Activated T-cell treated with anti-CD3 and anti-CD28 coated beads for 24 hours (primary cell): ENCODE measurements around the gene HCN2.
"Not testable (repeated sequence)": the region's sequence is repeated elsewhere in the genome, so short reads cannot be mapped to it uniquely, and the experiment has no call there.

Source experiments
- DNase-seq: peaks from one replicate; pipeline ENCODE4 v3.0.0-alpha.2; 2020; ENCODE audit warnings: low read depth

Gene HCN2

GRCh38 chr19:571566-571974 is 18.1 kb upstream of the HCN2 start:
- DNase-seq = no peak

- DNase-seq = peak; percentile 98
Observed at GRCh38 chr19:572140-572742, 17.4 kb upstream of the HCN2 start, which contains the start of gene BSG. TSS of gene BSG (plus strand) at chr19:572596. CDS start at chr19:572635, 39 bp downstream.

- DNase-seq = no peak
Observed at GRCh38 chr19:572743-573518, 16.8 kb upstream of the HCN2 start.

- no peak for DNase-seq
Observed at GRCh38 chr19:573519-573825, 16.2 kb upstream of the HCN2 start.

GRCh38 chr19:574658-575526 is 14.8 kb upstream of the HCN2 start:
- DNase-seq = no peak

- DNase-seq = no peak
Observed at GRCh38 chr19:575527-576506, 13.9 kb upstream of the HCN2 start.

GRCh38 chr19:576768-577438 is 12.8 kb upstream of the HCN2 start:
- no peak for DNase-seq

GRCh38 chr19:577439-578392 is 12.0 kb upstream of the HCN2 start:
- no peak for DNase-seq

- DNase-seq = no peak
Observed at GRCh38 chr19:579111-579841, 10.4 kb upstream of the HCN2 start.

GRCh38 chr19:579842-580155 is 9.9 kb upstream of the HCN2 start:
- DNase-seq = no peak

GRCh38 chr19:580274-580835 is 9.3 kb upstream of the HCN2 start:
- DNase-seq = no peak

GRCh38 chr19:581399-582111 is 8.1 kb upstream of the HCN2 start:
- DNase-seq = no peak

GRCh38 chr19:582497-583197 is 7.0 kb upstream of the HCN2 start:
- DNase-seq = no peak

GRCh38 chr19:583198-583967 is 6.3 kb upstream of the HCN2 start:
- DNase-seq = no peak

GRCh38 chr19:583968-584239 is 5.8 kb upstream of the HCN2 start:
- no peak for DNase-seq

- DNase-seq = peak; percentile 49
Observed at GRCh38 chr19:584240-585001, 5.3 kb upstream of the HCN2 start.

GRCh38 chr19:585146-585545 is 4.5 kb upstream of the HCN2 start:
- not testable (repeated sequence) for DNase-seq
